Skeletal muscle tissue (tissue), 4 donors: ENCODE results near the gene RXRB. TPM values are rescaled to one million over a fixed set of nuclear protein-coding genes. Genes with fewer than 3 reads are reported as not detected.

Source experiments
- H3K27ac ChIP-seq: one replicate; pipeline ENCODE4 v1.7.0; 2013; ENCODE audit warnings: mild to moderate bottlenecking, low read depth, low read length, inconsistent platforms
- H3K27me3 ChIP-seq, 3 donors: one replicate each; pipeline ENCODE4 v1.7.0; 2013; ENCODE audit warnings: low read length in 3 of 3; ENCODE audit not compliant: control insufficient read depth in 3 of 3, insufficient read depth in 3 of 3
- H3K36me3 ChIP-seq, 3 donors: one replicate each; pipeline ENCODE4 v1.7.0; 2013; ENCODE audit warnings: low read length in 3 of 3; ENCODE audit not compliant: control insufficient read depth in 3 of 3, insufficient read depth in 3 of 3
- H3K4me1 ChIP-seq, 3 donors: one replicate each; pipeline ENCODE4 v1.7.0; 2013; ENCODE audit warnings: low read length in 3 of 3, mild to moderate bottlenecking in 3 of 3; ENCODE audit not compliant: control insufficient read depth in 3 of 3, insufficient read depth in 3 of 3
- H3K4me3 ChIP-seq, 3 donors: one replicate each; pipeline ENCODE4 v1.7.0; 2013; ENCODE audit warnings: low read length in 3 of 3
- H3K9ac ChIP-seq, 3 donors: one replicate each; pipeline ENCODE4 v1.7.0; 2013; ENCODE audit warnings: low read length in 3 of 3, mild to moderate bottlenecking in 3 of 3, moderate library complexity in 2 of 3, low read depth in 1 of 3
- H3K9me3 ChIP-seq, 3 donors: one replicate each; pipeline ENCODE4 v1.7.0; 2013; ENCODE audit warnings: low read length in 3 of 3; ENCODE audit not compliant: control insufficient read depth in 3 of 3
- total RNA-seq: library from RNA; depleted of rRNA; stranded (reverse); fragments of >200 nt; gene quantifications from one replicate; pipeline ENCODE4 v1.2.3, GENCODE V29; 2014
- donor health status: Osteomylitis.

Gene RXRB
- total RNA-seq, 1 donor from 2014 or later, result 17.7 TPM

- H3K27ac ChIP-seq, result no peak overlapping the region
- H3K27me3 ChIP-seq, result peaks cover 0 to 12% (median 0%) of the 10 kb centered on the region in 3 donors
- peaks cover 15 to 21% (median 18%) of the 10 kb centered on the region in 3 donors for H3K4me1 ChIP-seq
- peaks cover 16 to 24% (median 20%) of the 10 kb centered on the region in 3 donors for H3K36me3 ChIP-seq
- H3K9ac ChIP-seq, result peak overlapping the region; percentile 54 to 79 (median 64)
- H3K4me3 ChIP-seq, result peak overlapping the region; percentile 65 to 75 (median 66)
- no peaks in the 10 kb centered on the region for H3K9me3 ChIP-seq
These were observed 12.9 kb upstream of the RXRB start for GRCh38 chr6:33213166-33213988.

- peaks cover 0 to 12% (median 0%) of the 10 kb centered on the region in 3 donors for H3K27me3 ChIP-seq
- peak overlapping the region; percentile 65 to 75 (median 66) for H3K4me3 ChIP-seq
- H3K9ac ChIP-seq, result peak overlapping the region; percentile 53 to 79 (median 64)
- no peak overlapping the region for H3K27ac ChIP-seq
- H3K4me1 ChIP-seq, result peaks cover 15 to 23% (median 18%) of the 10 kb centered on the region in 3 donors
- no peaks in the 10 kb centered on the region for H3K9me3 ChIP-seq
- peaks cover 16 to 24% (median 20%) of the 10 kb centered on the region in 3 donors for H3K36me3 ChIP-seq
These were observed 12.3 kb upstream of the RXRB start for GRCh38 chr6:33212857-33213165.

- no peak overlapping the region for H3K9ac ChIP-seq
- peaks cover 15 to 29% (median 21%) of the 10 kb centered on the region in 3 donors for H3K4me1 ChIP-seq
- H3K4me3 ChIP-seq, result no peak overlapping the region
- peaks cover 0 to 12% (median 0%) of the 10 kb centered on the region in 3 donors for H3K27me3 ChIP-seq
- H3K27ac ChIP-seq, result no peak overlapping the region
- no peaks in the 10 kb centered on the region for H3K9me3 ChIP-seq
- H3K36me3 ChIP-seq, result peaks cover 16 to 24% (median 20%) of the 10 kb centered on the region in 3 donors
These were observed 11.4 kb upstream of the RXRB start for GRCh38 chr6:33211666-33212422.

- H3K27ac ChIP-seq, result no peak overlapping the region
- H3K9ac ChIP-seq, result no peak overlapping the region
- no peak overlapping the region for H3K4me3 ChIP-seq
- H3K4me1 ChIP-seq, result peaks cover 15 to 29% (median 21%) of the 10 kb centered on the region in 3 donors
- H3K9me3 ChIP-seq, result no peaks in the 10 kb centered on the region
- peaks cover 16 to 24% (median 20%) of the 10 kb centered on the region in 3 donors for H3K36me3 ChIP-seq
- peaks cover 0 to 12% (median 0%) of the 10 kb centered on the region in 3 donors for H3K27me3 ChIP-seq
These were observed 10.7 kb upstream of the RXRB start for GRCh38 chr6:33211136-33211535.

GRCh38 chr6:33209856-33210255 is 9.4 kb upstream of the RXRB start:
- no peak overlapping the region for H3K27ac ChIP-seq
- H3K36me3 ChIP-seq, result peaks cover 16 to 24% (median 20%) of the 10 kb centered on the region in 3 donors
- no peaks in the 10 kb centered on the region for H3K9me3 ChIP-seq
- H3K9ac ChIP-seq, result no peak overlapping the region
- peaks cover 22 to 38% (median 30%) of the 10 kb centered on the region in 3 donors for H3K4me1 ChIP-seq
- no peak overlapping the region for H3K4me3 ChIP-seq
- H3K27me3 ChIP-seq, result peaks cover 0 to 12% (median 0%) of the 10 kb centered on the region in 3 donors

- peaks cover 24 to 31% (median 27%) of the 10 kb centered on the region in 3 donors for H3K36me3 ChIP-seq
- H3K4me3 ChIP-seq, result peak within 1 kb of the TSS; percentile 82 to 88 (median 88)
- peak within 1 kb of the TSS; percentile 95 for H3K27ac ChIP-seq
- peaks cover 22 to 43% (median 31%) of the 10 kb centered on the region in 3 donors for H3K4me1 ChIP-seq
- H3K27me3 ChIP-seq, result peaks cover 0 to 3% (median 0%) of the 10 kb centered on the region in 3 donors
- H3K9ac ChIP-seq, result peak within 1 kb of the TSS; percentile 96 to 100 (median 98)
- H3K9me3 ChIP-seq, result no peaks in the 10 kb centered on the region
These were observed 7.9 kb upstream of the RXRB start, which contains the start of gene RING1 for GRCh38 chr6:33208091-33208967. RING1 (plus strand) TSS chr6:33208500; CDS start chr6:33208823, 323 bp downstream.

- Histone ChIP-seq H3K4me1 (peaks cover 20 to 43% (median 27%) of the 10 kb centered on the region in 3 donors), H3K9ac (peak overlapping the region; percentile 96 to 100 (median 98))
These were observed 7.2 kb upstream of the RXRB start for GRCh38 chr6:33207552-33208090.

GRCh38 chr6:33206864-33207551 is 6.5 kb upstream of the RXRB start:
- Histone ChIP-seq H3K4me1 (peaks cover 23 to 49% (median 33%) of the 10 kb centered on the region in 3 donors), H3K27ac (no peak overlapping the region), H3K27me3 (no peaks in the 10 kb centered on the region), H3K36me3 (peaks cover 36 to 42% (median 39%) of the 10 kb centered on the region in 3 donors), H3K9ac (peak overlapping the region; percentile 96 to 100 (median 98)), H3K4me3 (peak overlapping the region; percentile 82 to 88 (median 88)), H3K9me3 (no peaks in the 10 kb centered on the region)

More at GRCh38 chr6:33207552-33208090, 7.2 kb upstream of the RXRB start:
- Histone ChIP-seq H3K9me3 (no peaks in the 10 kb centered on the region), H3K4me3 (peak overlapping the region; percentile 82 to 88 (median 88)), H3K27ac (peak overlapping the region; percentile 95), H3K27me3 (no peaks in the 10 kb centered on the region), H3K36me3 (peaks cover 30 to 39% (median 34%) of the 10 kb centered on the region in 3 donors)
